ENCODE measurements around the gene ARHGAP5.

ARHGAP5 gene

DNA sequence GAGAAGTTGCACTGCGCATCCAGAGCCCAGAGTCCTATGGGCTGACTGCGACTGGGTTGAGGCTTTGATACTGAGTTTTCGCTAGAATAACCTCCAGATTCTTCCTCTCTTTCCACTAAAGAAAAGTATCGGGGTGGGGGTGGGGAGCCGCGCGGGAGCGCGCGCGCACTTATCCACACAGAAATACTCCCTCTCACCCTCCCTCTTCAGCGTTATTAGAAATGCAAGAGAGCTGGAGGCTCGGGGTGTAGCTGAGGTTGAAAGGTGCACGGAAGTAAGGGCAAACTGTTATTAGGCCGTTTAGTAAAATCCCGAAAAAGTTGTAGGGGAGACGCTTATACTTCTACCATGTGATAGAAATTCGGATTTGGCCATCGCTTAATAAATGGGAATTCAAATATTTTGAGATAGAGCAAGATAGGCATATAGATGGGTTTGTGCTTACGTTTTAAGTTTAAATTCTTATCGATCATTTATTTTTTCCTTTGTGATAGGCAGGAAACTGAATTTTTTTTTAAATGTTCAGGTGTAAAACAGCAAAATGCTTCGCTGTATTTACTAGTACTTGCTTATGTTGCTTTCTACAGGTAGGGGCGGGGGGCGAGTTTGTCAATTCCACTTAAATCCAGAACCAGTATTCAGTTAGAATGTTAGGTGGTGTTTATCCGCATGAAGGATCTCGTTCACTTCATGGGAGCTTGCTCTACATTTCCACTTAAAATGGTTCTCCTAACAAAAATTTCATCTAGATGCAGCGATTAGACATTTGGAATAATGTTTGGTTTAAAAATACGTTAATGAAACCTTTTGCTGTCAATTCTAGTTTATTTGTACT, 1.1 kb downstream of the ARHGAP5 start:
- DNase-seq, result peak; percentile 23

DNA sequence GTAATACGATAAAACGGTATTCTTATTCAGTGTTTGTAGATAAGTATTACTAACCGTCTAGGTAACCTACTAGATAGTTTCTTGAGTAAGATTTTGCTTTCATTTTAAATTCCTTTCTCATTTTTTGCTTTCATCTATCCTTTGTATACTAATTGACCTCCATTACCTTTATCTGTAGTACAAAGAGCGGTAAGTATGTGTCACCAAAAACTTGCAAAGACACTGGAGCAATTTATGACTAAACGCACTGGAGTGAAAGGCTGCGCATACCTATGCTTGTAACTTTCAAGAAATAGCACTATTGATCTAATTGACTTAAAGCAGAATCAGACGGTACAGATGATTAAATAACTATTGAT, 1.7 kb downstream of the ARHGAP5 start:
- no peak for DNase-seq

DNA sequence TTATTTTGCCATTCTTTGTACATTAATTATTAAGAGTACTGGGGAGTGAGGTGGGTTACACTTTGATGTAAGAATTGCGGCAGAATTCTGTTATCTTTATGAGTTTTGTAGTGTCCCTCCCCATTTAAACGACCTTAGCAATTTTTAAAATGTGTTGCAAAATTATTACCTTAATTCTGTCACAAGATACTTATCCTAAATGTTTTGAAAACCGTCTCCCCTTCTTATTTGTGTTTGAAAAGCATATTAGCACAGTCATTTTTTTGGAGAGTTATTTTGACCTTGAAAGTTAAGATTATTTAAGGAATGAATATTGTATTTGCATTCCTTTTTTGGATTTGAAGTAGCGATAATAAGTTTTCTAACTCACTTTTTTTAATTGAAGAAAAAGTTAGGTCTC, 2.2 kb downstream of the ARHGAP5 start:
- no peak for DNase-seq

DNA sequence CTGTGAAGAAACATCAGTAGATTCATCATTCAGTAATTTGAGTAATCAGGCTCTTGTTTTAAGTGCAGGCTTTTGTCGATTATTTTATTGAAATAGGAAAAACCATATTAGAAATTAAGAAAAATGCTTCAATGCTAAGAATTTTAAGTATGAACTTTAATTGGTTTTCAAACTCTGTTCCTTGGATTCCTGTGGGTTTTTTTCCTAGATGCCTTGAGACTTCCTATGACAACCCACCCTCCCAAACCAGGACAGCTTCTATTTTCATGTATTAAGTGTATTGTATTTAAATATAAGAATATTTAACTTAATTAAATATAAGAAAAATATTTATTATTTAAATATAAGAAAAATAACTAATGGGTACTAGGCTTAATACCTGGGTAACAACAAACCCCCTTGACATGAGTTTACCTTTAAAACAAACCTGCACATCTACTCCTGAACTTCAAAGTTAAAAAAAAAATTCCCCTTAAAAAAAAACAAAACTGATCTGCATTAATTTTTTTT, 3.0 kb downstream of the ARHGAP5 start:
- no peak for DNase-seq

- DNase-seq, result no peak
Measured at GRCh38 chr14:32081901-32082300, 4.8 kb downstream of the ARHGAP5 start.

DNA sequence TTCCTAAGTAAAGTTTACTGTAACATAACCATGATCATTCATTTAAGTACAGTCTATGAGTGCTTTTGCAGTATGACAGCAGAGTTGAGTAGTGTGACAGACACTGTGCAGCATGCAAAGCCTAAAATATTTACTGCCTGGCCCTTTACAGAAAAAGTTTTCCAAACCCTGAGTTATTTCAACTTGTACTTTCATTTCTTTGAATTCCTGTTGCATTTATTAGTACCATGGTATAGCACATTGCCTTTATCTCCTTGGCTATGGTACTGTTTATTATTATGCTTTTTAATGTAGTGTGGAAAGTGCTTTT, 6.2 kb downstream of the ARHGAP5 start:
- DNase-seq, result no peak

- DNase-seq, result no peak
Measured at GRCh38 chr14:32083789-32084188, 6.7 kb downstream of the ARHGAP5 start.

DNA sequence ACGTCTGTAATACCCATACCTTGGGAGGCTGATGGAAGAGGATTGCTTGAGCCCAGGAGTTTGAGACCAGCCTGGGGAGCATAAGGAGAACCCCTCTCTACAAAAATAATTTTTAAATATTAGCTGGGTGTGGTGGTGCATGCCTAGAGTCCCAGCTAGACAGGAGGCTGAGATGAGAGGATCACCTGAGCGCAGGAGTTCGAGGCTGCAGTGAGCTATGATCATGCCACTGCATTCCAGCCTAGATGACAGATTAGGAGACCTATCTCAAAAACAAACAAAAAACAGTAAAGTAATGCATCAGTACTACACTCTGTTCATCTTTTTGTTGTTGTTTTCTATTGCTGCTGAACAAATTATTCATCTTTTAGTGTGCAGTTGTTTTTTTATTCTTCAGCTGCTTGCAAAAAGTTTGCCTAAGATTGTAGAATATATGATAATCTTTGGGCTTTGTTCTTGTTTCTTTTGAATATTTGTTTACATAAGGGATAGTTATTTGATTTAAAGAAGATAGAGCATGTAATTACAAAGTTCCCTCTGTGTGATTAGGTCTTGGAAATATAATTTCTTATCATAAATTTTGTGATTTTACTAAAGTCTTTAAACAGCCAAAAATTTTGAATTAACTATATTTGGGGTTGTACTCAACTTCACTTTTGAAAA, 8.2 kb downstream of the ARHGAP5 start:
- DNase-seq, result no peak

- DNase-seq, result no peak
Measured at GRCh38 chr14:32085845-32086383, 8.8 kb downstream of the ARHGAP5 start.

- DNase-seq, result no peak
Measured at GRCh38 chr14:32087173-32087861, 10.2 kb downstream of the ARHGAP5 start.

GRCh38 chr14:32087907-32088306, 10.8 kb downstream of the ARHGAP5 start:
- no peak for DNase-seq

GRCh38 chr14:32090686-32091085, 13.6 kb downstream of the ARHGAP5 start:
- DNase-seq, result no peak

- no peak for DNase-seq
Measured at GRCh38 chr14:32099473-32099872, 22.4 kb downstream of the ARHGAP5 start.

DNA sequence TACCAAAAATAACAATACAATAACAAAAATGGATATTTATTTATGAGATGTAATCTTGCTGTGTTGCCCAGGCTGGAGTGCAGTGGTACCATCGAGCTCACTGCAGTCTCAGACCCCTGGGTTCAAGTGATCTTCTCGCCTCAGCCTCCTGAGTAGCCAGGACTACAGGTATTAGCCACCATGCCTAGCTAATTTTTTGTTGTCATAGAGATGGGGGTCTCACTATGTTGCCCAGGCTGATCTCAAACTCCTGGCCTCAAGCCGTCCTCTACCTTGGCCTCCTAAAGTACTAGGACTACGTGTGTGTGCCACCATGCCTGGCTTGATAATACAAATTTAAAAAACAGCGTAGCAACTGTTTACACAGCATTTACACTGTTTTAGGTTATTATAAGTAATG, 23.1 kb downstream of the ARHGAP5 start:
- no peak for DNase-seq

GRCh38 chr14:32102152-32102787, 25.2 kb downstream of the ARHGAP5 start:
- DNase-seq, result no peak

- no peak for DNase-seq
Measured at GRCh38 chr14:32102968-32103367, 25.9 kb downstream of the ARHGAP5 start.

DNA sequence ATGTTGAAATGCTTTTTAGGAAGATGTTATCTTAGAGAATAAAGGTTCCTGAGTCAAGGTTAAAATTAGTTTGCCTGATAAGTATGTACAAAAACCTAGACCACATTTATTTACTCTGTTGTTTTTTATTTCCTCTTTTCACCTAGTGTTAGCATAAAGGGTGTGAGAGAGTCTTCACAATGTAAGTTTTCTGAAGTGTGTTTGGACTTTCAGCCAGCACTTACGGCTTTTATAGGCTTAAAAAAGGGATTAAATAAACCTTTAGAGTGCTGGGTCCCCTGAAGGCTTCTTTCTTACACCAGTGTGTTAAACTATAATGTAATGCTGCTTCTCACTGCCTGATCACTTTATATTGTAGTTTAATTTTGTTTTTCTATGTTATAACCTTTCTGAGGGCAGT, 27.2 kb downstream of the ARHGAP5 start:
- DNase-seq, result no peak

- DNase-seq, result no peak
Measured at GRCh38 chr14:32104803-32105202, 27.7 kb downstream of the ARHGAP5 start.

- DNase-seq, result no peak
Measured at GRCh38 chr14:32109676-32110547, 32.8 kb downstream of the ARHGAP5 start.

DNA sequence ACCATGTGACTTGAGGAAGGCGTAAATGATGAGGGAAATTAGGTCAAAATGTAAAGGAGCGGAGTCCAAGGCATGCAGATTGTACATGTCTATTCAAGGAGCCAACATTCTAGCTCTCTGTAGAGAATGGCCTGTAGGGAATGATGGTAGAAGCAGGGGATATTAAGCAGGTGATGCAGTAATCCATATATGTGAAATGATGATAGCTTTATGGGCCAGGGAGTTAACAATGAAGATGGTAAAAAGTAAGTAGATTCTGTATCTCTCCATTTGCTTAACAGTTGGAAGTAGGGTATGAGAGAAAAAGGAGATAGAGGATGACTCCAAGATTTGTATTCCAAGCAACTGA, 33.4 kb downstream of the ARHGAP5 start:
- no peak for DNase-seq

DNA sequence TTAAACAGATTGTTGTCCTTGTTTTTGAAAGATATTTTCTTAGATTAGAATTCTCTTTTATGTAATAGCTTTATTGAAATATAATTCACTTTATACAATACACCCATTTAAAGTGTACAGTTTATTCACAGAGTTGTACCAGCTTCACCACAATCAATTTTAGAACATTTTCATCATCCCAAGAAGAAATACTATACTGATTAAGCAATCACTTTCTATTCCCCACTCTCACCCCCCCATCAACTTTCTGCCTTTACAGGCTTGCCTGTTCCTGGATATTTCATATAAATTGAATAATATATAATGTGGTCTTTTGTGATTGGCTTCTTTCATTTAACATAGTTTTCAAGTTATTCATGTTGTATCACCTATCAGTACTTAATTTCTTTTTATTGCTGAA, 44.4 kb downstream of the ARHGAP5 start:
- no peak for DNase-seq

GRCh38 chr14:32121948-32122347, 44.8 kb downstream of the ARHGAP5 start:
- DNase-seq, result no peak

All from T1000 (cell line).